H4 (cell line): ENCODE results near the gene HDAC1. TPM values are rescaled to one million over a fixed set of nuclear protein-coding genes. Genes with fewer than 3 reads are reported as not detected.
A peak's percentile ranks its signal among the peaks of the same experiment; 100 is the strongest.
"Not testable (repeated sequence)": the region's sequence is repeated elsewhere in the genome, so short reads cannot be mapped to it uniquely, and the experiment has no call there.

ENCODE experiments used
- DNase-seq: peaks from one replicate; pipeline ENCODE4 v3.0.0-alpha.2; 2015; ENCODE audit warnings: low spot score
- total RNA-seq: library from RNA; depleted of rRNA; stranded (reverse); fragments of >200 nt; shearing (Covaris generic); gene quantifications from 2 replicates; pipeline ENCODE4 v1.2.3, GENCODE V29; 2014

Gene HDAC1
- total RNA-seq, 1 experiment from 2014 or later = 126 TPM

DNA sequence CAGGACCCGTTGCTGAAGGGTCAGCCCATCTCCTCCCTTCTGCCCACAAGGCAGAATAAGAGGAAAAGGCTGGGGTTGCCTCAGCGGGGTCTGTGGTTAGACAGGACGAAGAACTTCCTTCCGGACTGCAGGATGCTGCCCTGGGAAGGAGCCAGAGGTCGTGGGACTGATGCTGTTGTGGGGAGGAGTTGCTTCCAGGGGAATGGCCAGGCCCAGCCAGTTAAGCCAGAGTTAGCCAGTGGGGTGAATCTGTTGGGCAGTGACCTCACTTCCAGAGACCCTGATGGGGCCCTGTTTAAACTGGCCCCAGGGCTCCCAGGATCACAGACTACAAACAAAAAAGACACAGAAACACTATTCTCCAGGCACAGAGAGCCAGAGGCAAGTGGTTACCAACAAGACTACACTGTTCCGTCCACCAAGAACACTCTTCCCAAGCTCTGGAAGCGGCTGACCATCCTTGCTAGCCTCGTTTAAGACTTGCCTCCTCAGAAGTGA, 57.4 kb downstream of the HDAC1 start:
- DNase-seq = no peak

GRCh38 chr1:32350785-32351398, 59.0 kb downstream of the HDAC1 start:
- no peak for DNase-seq

DNA sequence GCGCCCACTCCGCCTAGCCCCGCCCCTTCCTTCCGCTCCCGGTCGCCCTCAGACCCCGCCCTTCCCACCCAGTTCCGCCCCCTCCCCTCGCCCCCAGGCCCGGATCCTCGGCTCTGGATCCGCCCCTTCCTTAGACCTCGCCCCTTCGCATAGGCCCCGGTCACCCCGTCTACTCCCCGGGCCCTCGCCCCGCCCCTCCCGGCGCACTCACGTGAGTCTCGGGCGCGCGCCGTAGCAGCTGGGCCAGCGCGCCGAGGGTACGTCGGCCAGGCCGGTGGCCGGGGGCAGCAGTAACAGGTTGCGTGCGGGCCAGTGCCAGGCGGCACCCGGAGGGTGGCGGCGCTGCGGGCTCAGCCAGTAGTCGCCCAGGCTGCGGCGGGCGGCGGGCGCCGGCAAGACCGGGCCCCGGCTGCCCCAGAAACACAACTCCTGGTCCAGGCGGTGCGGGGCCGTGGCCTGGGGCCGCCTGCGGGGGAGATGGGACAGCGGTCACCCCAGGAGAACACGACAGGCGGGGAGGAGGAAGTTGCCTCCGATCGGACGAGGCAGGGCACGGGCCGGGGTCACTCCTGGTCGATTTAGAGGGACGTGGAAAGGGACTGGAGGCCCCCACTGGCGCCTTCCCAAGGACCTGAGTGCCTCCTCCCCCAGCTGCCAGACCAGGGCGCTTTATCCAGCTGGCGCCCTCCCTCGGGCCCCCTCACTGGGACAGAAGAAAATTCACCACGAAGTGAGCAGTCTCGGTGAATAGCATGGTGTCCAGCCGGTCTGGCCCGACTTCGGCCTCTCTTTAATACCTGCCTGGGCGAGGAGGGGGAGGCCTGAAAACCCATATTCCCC, 59.7 kb downstream of the HDAC1 start:
- DNase-seq = peak; percentile 87

DNA sequence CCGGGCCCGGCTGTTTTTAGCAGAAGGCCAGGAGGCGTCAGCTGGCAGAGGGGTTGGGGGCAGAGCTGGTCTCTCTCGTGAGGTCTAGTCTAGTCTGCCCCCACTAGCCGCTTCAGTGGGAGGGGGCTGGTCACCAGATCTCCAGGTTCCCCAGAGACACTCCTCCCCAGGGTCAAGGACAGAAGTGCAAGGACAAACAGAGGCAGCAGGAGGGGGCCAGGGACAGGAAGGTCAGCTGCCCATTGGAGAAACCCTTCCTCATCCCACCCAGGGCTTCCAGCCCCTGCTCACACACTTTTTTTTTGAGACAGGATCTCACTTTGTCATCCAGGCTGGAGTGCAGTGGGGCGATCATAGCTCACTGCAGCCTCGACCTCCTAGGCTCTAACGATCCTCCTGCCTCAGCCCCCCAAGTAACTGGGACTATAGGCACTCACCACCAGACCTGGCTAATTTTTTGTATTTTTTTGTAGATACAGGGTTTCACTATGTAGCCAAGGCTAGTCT, 60.4 kb downstream of the HDAC1 start:
- no peak for DNase-seq

DNA sequence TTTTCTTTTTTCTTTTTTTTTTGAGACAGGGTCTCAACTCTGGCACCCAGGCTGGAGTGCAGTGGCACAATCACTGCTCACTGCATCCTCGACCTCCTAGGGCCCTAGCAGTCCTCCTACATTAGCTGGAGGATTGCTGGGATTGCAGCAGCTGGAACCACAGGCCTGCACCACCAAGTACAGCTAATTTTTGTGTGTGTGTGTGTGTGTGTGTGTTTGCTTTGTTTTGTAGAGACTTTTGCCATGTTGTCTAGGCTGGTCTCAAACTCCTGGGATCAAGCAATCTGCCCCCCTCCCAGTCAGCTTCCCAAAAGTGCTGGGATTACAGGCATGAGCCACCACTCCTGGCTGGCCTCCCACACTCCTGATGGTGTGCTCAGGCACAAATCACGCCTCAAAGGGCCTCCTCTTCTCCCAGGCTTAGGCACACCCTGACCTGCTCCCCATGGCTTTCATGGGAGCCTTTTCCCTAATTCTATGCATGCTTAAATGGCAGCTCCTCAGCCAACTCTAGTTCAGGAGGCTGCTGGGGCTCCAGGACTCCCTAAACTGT, 61.0 kb downstream of the HDAC1 start:
- DNase-seq = no peak

DNA sequence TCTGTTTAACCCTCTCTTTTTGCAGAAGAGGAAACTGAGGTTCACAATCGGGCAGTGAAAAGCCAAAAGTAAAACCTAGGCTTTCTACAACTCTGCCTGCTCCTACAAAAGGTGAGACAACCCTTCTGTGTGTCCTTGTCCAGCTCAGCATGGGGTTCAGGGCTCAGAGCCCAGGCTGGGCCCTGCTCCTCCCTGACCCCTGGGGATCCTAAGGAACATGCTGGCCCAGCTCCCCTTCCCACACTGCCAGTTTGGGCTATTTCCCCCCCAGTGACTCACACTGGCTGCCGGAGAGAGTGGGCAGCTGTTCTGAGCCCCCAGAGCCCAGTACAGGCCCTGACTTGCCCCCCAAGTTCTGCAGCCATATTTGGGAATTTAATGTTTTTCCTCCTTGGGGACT, 61.5 kb downstream of the HDAC1 start:
- no peak for DNase-seq

- no peak for DNase-seq
Measured at GRCh38 chr1:32353886-32354570, 62.1 kb downstream of the HDAC1 start.

DNA sequence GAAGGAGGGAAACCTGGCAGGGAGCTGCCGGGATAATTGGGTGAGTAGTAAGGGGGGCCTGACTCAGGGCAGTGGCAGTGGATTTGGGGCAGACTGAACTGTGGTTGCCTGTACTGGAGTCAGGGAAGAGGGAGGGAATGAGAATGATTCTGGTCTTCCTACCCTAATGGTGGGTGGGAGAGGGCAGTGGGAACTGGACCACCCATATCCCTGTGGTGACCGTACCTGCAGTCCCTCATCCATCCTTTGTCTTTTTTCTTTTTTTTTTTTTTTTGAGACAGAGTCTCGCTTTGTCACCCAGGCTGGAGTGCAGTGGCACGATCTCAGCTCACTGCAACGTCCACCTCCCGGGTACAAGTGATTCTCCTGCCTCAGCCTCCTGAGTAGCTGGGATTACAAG, 63.9 kb downstream of the HDAC1 start:
- DNase-seq = not testable (repeated sequence)

DNA sequence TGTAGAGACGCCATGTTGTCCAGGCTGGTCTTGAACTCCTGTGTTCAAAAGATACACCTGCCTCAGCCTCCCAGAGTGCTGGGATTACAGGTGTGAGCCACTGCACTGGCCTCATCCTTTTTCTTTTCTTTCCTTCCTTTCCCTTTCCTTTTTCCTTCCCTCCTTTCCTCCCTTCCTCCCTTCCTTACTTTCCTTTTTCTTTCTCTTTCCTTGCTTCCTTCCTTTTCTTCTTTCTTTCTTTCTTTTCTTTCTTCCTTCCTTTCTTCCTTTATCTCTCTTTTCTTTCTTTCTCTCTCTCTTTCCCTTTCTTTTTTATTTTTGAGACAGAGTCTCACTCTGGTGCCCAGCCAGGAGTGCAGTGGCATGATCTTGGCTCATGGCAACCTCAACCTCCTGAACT, 64.6 kb downstream of the HDAC1 start:
- no peak for DNase-seq

DNA sequence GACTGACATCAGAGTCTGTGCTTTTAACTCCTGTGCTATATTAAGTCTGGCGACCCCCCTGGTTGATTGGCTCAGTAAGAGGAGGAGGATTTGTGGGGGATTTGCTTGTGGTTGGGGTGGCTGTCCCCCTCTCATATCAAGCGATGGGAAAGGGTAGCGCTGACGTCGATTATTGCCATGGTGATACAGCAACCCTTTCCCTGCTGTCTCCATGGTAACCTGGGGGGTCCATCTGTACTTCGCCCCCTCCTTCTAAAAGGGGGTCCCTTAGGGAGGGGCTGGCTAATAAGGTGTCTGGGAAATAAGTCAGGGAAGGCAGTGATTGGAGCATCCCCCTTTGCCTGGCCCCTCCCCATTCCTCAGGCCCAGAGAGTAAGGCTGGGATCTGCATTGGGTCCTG, 65.7 kb downstream of the HDAC1 start:
- no peak for DNase-seq

GRCh38 chr1:32358435-32358834, 66.6 kb downstream of the HDAC1 start:
- DNase-seq = no peak

GRCh38 chr1:32361308-32361673, 69.4 kb downstream of the HDAC1 start:
- no peak for DNase-seq

DNA sequence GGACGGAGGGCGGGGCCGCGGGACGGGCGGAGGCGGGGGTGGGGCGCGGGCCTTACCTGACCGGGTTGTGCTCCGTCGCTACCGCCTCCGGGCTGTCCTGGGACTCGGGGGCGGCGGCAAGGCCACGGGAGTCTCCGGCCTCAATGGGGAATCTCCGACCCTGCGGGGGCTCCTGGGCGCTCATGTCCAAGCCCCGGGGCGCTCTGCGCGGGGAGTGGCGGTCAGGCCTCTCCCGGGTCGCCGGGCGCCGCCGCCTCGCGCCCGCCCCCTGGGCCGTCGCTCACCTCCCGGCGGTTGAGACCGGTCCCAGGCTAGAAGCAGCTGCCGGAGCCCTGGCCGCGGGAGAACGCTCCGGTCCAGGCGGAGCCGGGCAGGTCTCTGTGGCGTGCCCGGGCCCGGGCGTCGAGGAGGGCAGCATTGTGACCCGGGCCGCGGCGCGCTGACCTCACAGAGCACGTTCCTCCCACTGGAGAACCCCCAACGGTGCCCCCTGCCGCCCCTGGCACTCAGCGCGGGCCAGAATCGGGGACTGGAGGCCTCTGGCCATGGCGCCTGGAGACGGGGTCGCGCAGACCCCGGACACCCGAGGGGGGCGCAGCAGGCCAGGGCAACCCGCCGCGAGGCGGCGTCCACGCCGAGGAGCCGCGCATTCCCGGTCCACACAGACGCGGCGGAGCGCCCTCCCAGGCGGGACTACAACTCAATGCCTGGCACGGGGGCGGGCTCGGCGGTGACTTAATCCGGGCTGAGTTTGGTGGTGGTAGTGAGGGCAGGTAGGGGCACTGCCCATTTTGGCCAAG, 70.0 kb downstream of the HDAC1 start:
- DNase-seq = no peak

DNA sequence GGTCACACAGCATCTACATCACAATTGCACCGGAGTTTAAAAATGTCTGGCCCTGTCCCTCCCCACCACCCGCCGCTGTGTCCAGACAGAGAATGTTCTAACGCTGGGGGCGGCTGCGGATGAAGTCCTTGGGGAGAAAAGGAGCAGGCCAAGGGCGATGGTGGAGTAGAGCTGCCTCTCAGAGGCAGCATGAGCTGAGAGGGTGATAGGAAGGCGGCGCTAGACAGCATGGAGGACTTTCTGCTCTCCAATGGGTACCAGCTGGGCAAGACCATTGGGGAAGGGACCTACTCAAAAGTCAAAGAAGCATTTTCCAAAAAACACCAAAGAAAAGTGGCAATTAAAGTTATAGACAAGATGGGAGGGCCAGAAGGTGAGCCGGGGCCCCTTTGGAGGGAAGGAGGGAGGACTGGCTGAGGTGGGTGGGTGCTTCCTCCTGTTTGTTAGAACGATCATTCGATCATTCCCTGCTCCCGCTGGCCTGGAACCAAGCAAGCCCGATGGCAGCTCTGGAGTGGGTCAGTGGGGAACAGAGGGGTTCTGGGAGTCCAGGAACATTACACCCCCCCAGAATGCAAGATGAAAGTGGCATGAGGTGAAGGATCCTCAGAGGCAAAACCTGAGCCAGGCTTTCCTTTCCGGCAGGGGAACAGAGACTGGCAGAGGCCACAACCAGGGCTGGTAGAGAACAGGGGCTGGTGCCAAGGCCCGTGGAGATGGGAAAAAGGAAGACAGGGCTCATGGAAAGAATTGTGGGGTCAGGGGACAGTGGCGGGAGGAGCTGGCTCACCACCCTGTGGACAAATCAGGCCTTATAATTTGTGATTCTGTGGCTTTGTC, 70.8 kb downstream of the HDAC1 start, which contains the start of the genes FAM229A and TSSK3:
TSS of gene FAM229A (minus strand) at position 12 of the 840 bp plus-strand sequence. CDS start 394 bp downstream, outside the sequence.
TSS of gene TSSK3 (plus strand) at position 66 of the 840 bp plus-strand sequence. CDS start at position 229, 163 bp downstream.
- DNase-seq = no peak

DNA sequence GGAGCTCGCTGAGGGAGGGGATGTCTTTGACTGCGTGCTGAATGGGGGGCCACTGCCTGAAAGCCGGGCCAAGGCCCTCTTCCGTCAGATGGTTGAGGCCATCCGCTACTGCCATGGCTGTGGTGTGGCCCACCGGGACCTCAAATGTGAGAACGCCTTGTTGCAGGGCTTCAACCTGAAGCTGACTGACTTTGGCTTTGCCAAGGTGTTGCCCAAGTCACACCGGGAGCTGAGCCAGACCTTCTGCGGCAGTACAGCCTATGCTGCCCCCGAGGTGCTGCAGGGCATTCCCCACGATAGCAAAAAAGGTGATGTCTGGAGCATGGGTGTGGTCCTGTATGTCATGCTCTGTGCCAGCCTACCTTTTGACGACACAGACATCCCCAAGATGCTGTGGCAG, 71.8 kb downstream of the HDAC1 start:
- no peak for DNase-seq

GRCh38 chr1:32364836-32365235, 73.0 kb downstream of the HDAC1 start:
- no peak for DNase-seq

DNA sequence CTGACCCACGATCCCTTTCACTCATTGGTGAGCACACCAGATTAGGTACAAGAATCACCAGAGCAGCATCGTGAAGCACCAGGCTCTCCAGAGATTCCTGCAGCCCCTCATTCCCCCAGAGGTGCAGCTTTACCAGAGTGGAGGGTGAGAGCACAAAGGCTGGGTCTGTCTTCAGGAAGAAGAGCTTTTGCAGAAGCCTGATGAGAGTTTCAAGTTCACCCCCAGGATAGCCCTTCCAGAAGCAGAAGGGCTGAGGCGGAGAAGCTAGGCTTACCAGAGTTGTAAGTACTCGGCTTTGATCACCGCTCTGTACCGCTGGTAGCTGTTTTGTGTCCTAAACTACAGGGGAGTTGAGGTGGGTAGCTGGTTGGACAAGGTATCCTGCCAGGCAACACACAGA, 73.6 kb downstream of the HDAC1 start:
- DNase-seq = no peak

- DNase-seq = no peak
Measured at GRCh38 chr1:32367912-32368635, 76.2 kb downstream of the HDAC1 start.

GRCh38 chr1:32372149-32372756, 80.4 kb downstream of the HDAC1 start:
- DNase-seq = no peak
